Mesendoderm (in vitro differentiated cells): ENCODE data around the gene SIX2.

Experiments used
- DNase-seq: peaks from one replicate; pipeline ENCODE4 v3.0.0; 2013
- H2AK5ac ChIP-seq: 2 replicates; pipeline ENCODE4 v1.6.1; 2013; ENCODE audit warnings: low read length, inconsistent platforms
- H2BK120ac ChIP-seq: 2 replicates; pipeline ENCODE4 v1.6.1; 2013; ENCODE audit warnings: low read depth, mild to moderate bottlenecking, low read length, moderate library complexity, mixed read lengths
- H2BK15ac ChIP-seq: replicated peaks from 2 replicates; pipeline ENCODE4 v1.6.1; 2013; ENCODE audit warnings: low read depth, mild to moderate bottlenecking, moderate library complexity
- H2BK5ac ChIP-seq: 2 replicates; pipeline ENCODE4 v1.6.1; 2013; ENCODE audit warnings: low read length, inconsistent platforms
- H3K18ac ChIP-seq: 2 replicates; pipeline ENCODE4 v1.6.1; 2013; ENCODE audit warnings: mild to moderate bottlenecking, low read length, mixed read lengths
- H3K23ac ChIP-seq: one replicate; pipeline ENCODE4 v1.6.1; 2013; ENCODE audit warnings: low read length
- H3K27ac ChIP-seq: 2 replicates; pipeline ENCODE4 v1.5.1; 2013; ENCODE audit warnings: low read depth, mild to moderate bottlenecking, inconsistent platforms, low read length, moderate library complexity
- H3K27me3 ChIP-seq: 2 replicates; pipeline ENCODE4 v1.6.1; 2013; ENCODE audit warnings: low read length, control low read depth, mild to moderate bottlenecking, inconsistent platforms; ENCODE audit not compliant: insufficient read depth, poor library complexity
- H3K36me3 ChIP-seq: 2 replicates; pipeline ENCODE4 v1.6.1; 2013; ENCODE audit warnings: low read length, inconsistent platforms; ENCODE audit not compliant: control insufficient read depth, insufficient read depth
- H3K4ac ChIP-seq: one replicate; pipeline ENCODE4 v1.6.1; 2013; ENCODE audit warnings: low read depth, mild to moderate bottlenecking, low read length, moderate library complexity
- H3K4me1 ChIP-seq: 2 replicates; pipeline ENCODE4 v1.6.1; 2013; ENCODE audit warnings: low read depth, low read length, inconsistent platforms; ENCODE audit not compliant: control insufficient read depth
- H3K4me2 ChIP-seq: 2 replicates; pipeline ENCODE4 v1.6.1; 2013; ENCODE audit warnings: low read length
- H3K4me3 ChIP-seq: 2 replicates; pipeline ENCODE4 v1.5.1; 2013; ENCODE audit warnings: mild to moderate bottlenecking, low read length
- H3K56ac ChIP-seq: one replicate; pipeline ENCODE4 v1.6.1; 2013; ENCODE audit warnings: low read length
- H3K79me1 ChIP-seq: 2 replicates; pipeline ENCODE4 v1.6.1; 2013; ENCODE audit warnings: low read length, inconsistent platforms
- H3K79me2 ChIP-seq: 2 replicates; pipeline ENCODE4 v1.6.1; 2013; ENCODE audit warnings: mild to moderate bottlenecking, low read length; ENCODE audit not compliant: control insufficient read depth, insufficient read depth
- H3K9ac ChIP-seq: 2 replicates; pipeline ENCODE4 v1.6.1; 2013; ENCODE audit warnings: low read length, inconsistent platforms
- H4K5ac ChIP-seq: one replicate; pipeline ENCODE4 v1.6.1; 2013; ENCODE audit warnings: low read length
- H4K8ac ChIP-seq: one replicate; pipeline ENCODE4 v1.6.1; 2013; ENCODE audit warnings: low read depth, mild to moderate bottlenecking, control low read depth, low read length, moderate library complexity
- WGBS: extraction: QIAGEN DNeasy Blood & Tissue Kit; methylation state at CpG from one replicate; pipeline ENCODE4 v1.1.7; 2013; ENCODE audit warnings: low lambda C conversion rate, missing lambda C conversion rate; ENCODE audit not compliant: insufficient coverage; ENCODE audit errors: extremely low coverage; 5-methylcytosine and 5-hydroxymethylcytosine counted together

Gene SIX2

DNA sequence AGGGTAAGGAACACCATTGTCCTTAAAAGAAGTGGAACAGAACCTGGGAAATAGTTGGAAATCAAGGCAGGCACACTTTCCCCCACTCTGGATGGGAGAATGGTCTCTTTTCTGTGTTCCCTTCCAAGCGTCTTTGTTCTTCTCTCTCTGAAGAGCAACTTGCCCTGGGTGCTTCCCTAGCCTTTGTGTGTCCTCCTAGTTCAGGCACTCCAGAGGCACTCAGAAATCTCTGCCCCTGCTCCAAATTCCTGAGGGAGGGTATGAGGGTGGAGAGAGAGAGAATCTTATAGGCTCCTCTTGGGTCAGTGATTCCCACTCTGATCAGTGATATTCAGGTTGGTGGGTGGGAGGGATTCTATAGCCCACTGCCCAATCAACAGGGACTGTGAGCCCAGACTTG is 8.8 kb upstream of the SIX2 start:
- Histone ChIP-seq H3K4me2 (no peak overlapping the region), H3K9ac (no peak overlapping the region), H2BK5ac (no peak overlapping the region), H4K8ac (no peak overlapping the region), H3K36me3 (no peaks in the 10 kb centered on the region), H2AK5ac (no peak overlapping the region), H3K27me3 (peaks cover 5% of the 10 kb centered on the region), H3K23ac (no peak overlapping the region), H3K4me3 (no peak overlapping the region), H3K4ac (no peak overlapping the region), H3K4me1 (no peaks in the 10 kb centered on the region), H4K5ac (no peak overlapping the region), H3K56ac (no peak overlapping the region), H2BK15ac (no peak overlapping the region), H3K18ac (no peak overlapping the region), H3K27ac (no peak overlapping the region), H3K79me1 (no peaks in the 10 kb centered on the region), H2BK120ac (no peak overlapping the region), H3K79me2 (no peaks in the 10 kb centered on the region)
- no peak for DNase-seq
- WGBS: no CpG with 5 or more reads among the region's 1 CpG

GRCh38 chr2:45014831-45015230 is 5.6 kb upstream of the SIX2 start:
- Histone ChIP-seq H4K8ac (no peak overlapping the region), H3K18ac (no peak overlapping the region), H3K4me3 (no peak overlapping the region), H3K4me2 (no peak overlapping the region), H3K27me3 (peaks cover 31% of the 10 kb centered on the region), H3K56ac (no peak overlapping the region), H2AK5ac (no peak overlapping the region), H2BK5ac (no peak overlapping the region), H2BK120ac (no peak overlapping the region), H2BK15ac (no peak overlapping the region), H3K4ac (no peak overlapping the region), H3K9ac (no peak overlapping the region), H3K27ac (no peak overlapping the region), H3K79me1 (no peaks in the 10 kb centered on the region), H4K5ac (no peak overlapping the region), H3K23ac (no peak overlapping the region), H3K36me3 (no peaks in the 10 kb centered on the region), H3K4me1 (no peaks in the 10 kb centered on the region), H3K79me2 (no peaks in the 10 kb centered on the region)
- no peak for DNase-seq
- WGBS: no CpG with 5 or more reads among the region's 7 CpGs

- Histone ChIP-seq H3K79me1 (no peaks in the 10 kb centered on the region), H3K4me2 (peak overlapping the region; percentile 87), H3K23ac (no peak overlapping the region), H4K5ac (no peak overlapping the region), H3K4me3 (peak overlapping the region; percentile 52), H3K4me1 (no peaks in the 10 kb centered on the region), H3K36me3 (no peaks in the 10 kb centered on the region), H4K8ac (no peak overlapping the region), H3K56ac (peak overlapping the region; percentile 83), H2BK15ac (no peak overlapping the region), H2BK120ac (no peak overlapping the region), H3K18ac (peak overlapping the region; percentile 8), H3K79me2 (no peaks in the 10 kb centered on the region), H2AK5ac (no peak overlapping the region), H2BK5ac (no peak overlapping the region), H3K9ac (peak overlapping the region; percentile 65), H3K27ac (no peak overlapping the region), H3K27me3 (peaks cover 31% of the 10 kb centered on the region), H3K4ac (no peak overlapping the region)
- peak; percentile 79 for DNase-seq
- no CpG with 5 or more reads among the region's 57 CpGs for WGBS
Measured at GRCh38 chr2:45014016-45014702, 4.9 kb upstream of the SIX2 start.

GRCh38 chr2:45013229-45014015 is 4.2 kb upstream of the SIX2 start:
- Histone ChIP-seq H4K5ac (no peak overlapping the region), H3K4me2 (peak overlapping the region; percentile 63), H3K23ac (peak overlapping the region; percentile 57), H3K9ac (peak overlapping the region; percentile 65), H3K18ac (peak overlapping the region; percentile 8), H3K27me3 (peaks cover 35% of the 10 kb centered on the region), H4K8ac (no peak overlapping the region), H2BK120ac (no peak overlapping the region), H3K79me1 (no peaks in the 10 kb centered on the region), H2AK5ac (no peak overlapping the region), H3K79me2 (no peaks in the 10 kb centered on the region), H2BK5ac (no peak overlapping the region), H3K56ac (peak overlapping the region; percentile 83), H3K4ac (no peak overlapping the region), H3K4me1 (no peaks in the 10 kb centered on the region), H3K36me3 (no peaks in the 10 kb centered on the region), H3K27ac (no peak overlapping the region), H3K4me3 (no peak overlapping the region), H2BK15ac (no peak overlapping the region)
- WGBS: no CpG with 5 or more reads among the region's 83 CpGs
- no peak for DNase-seq

GRCh38 chr2:45012733-45013132 is 3.5 kb upstream of the SIX2 start:
- Histone ChIP-seq H2BK120ac (no peak overlapping the region), H3K4ac (no peak overlapping the region), H2AK5ac (no peak overlapping the region), H3K4me2 (no peak overlapping the region), H3K27ac (no peak overlapping the region), H3K4me1 (no peaks in the 10 kb centered on the region), H3K18ac (no peak overlapping the region), H3K56ac (no peak overlapping the region), H3K27me3 (peaks cover 40% of the 10 kb centered on the region), H3K79me2 (no peaks in the 10 kb centered on the region), H3K79me1 (no peaks in the 10 kb centered on the region), H2BK15ac (no peak overlapping the region), H3K4me3 (no peak overlapping the region), H4K8ac (no peak overlapping the region), H2BK5ac (no peak overlapping the region), H3K23ac (peak overlapping the region; percentile 15), H3K9ac (no peak overlapping the region), H4K5ac (no peak overlapping the region), H3K36me3 (no peaks in the 10 kb centered on the region)
- no peak for DNase-seq
- WGBS: no CpG with 5 or more reads among the region's 13 CpGs
